Suprapubic skin (tissue), 4 donors: Measurements from ENCODE around the gene PLA2R1.

ENCODE experiments used
- CTCF ChIP-seq, 2 donors: fragments of 200-600 bp in 1 of 2; fragments of 450-650 bp in 1 of 2; sonication (generic) in 1 of 2; IDR thresholded peaks; one replicate each; pipeline ENCODE4 v1.5.1; 2016 to 2019; ENCODE audit warnings: antibody characterized with exemption in 2 of 2, mild to moderate bottlenecking in 1 of 2, moderate library complexity in 1 of 2
- EP300 ChIP-seq: sonication (generic); formaldehyde crosslinking; IDR thresholded peaks from one replicate; pipeline ENCODE4 v1.6.1; 2017; ENCODE audit warnings: antibody characterized with exemption
- POLR2A ChIP-seq, 2 donors: fragments of 450-650 bp; IDR thresholded peaks; one replicate each; pipeline ENCODE4 v1.6.1; 2017; ENCODE audit warnings: antibody characterized with exemption in 2 of 2, mild to moderate bottlenecking in 2 of 2, moderate library complexity in 2 of 2
- POLR2AphosphoS5 ChIP-seq, 3 donors: sonication (generic); formaldehyde crosslinking; IDR thresholded peaks; one replicate each; pipeline ENCODE4 v1.6.1; 2017; ENCODE audit warnings: antibody characterized with exemption in 3 of 3

DNA sequence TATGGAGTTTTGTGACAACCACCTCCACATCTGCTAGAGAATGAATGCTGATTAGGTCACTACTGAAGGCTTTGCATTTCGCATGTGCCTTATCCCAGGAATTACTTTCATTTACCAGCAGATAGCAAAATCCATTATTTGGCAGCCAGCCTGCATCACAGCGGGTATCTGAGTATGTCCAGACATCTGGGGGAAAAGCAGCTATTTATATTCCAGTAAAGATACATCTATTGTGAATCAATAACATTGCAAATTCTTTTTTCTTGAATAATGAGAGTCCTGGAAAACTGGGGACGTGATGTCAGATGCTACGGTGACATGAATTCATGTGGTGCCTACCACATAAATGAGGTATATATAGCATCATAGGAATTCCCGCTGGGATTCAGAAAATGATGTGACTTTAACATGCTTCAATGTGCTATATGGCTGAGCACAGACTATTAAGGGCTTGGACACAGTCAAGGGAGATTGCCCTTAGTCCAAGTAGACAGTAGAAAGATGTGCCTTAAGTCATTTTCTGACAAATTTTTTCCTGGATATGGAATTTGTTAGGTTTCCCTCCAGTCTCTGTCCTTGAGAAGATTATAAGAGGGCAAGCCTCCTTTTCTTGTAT lies 180.2 kb downstream of the PLA2R1 start:
- TF ChIP-seq CTCF (IDR thresholded peaks at IDR 0.05) = no peak
- no peak for TF ChIP-seq POLR2A (IDR thresholded peaks at IDR 0.05)
- TF ChIP-seq POLR2AphosphoS5 (IDR thresholded peaks at IDR 0.05) = no peak
- no peak for TF ChIP-seq EP300
